ENCODE data around the gene LCN6.
A peak's percentile ranks its signal among the peaks of the same experiment; 100 is the strongest.

Gene LCN6

GRCh38 chr9:136729926-136730325 is 18.4 kb downstream of the LCN6 start:
- Histone ChIP-seq H4K20me1 (ENCODE audit: insufficient read depth, low read length, poor library complexity, severe bottlenecking) (peaks cover 29% of the 10 kb centered on the region), H3F3A (ENCODE audit: low read depth) (no peaks in the 10 kb centered on the region), H3K9me3 (ENCODE audit: insufficient read depth, low read depth, low read length) (no peaks in the 10 kb centered on the region), H3K4me3 (ENCODE audit: low read length, poor library complexity, severe bottlenecking) (no peak overlapping the region), H2AFZ (ENCODE audit: low read length) (no peak overlapping the region), H3K36me3 (ENCODE audit: insufficient read depth, low read length) (peaks cover 12% of the 10 kb centered on the region; the same call in 1 of the 2 replicates), H3K4me2 (ENCODE audit: low read depth, low read length, poor library complexity, severe bottlenecking) (no peak overlapping the region), H3K9me2 (replicated peaks; ENCODE audit: low read depth, low read length) (no peaks in the 10 kb centered on the region), H3K4me1 (ENCODE audit: insufficient read depth, low read length, poor library complexity, severe bottlenecking) (peaks cover 25% of the 10 kb centered on the region), H3K79me2 (ENCODE audit: insufficient read depth, low read length) (peaks cover 37% of the 10 kb centered on the region), H3K9ac (ENCODE audit: low read depth, low read length, poor library complexity, severe bottlenecking) (peak overlapping the region; percentile 95), H3K27me3 (ENCODE audit: insufficient read depth, low read length, poor library complexity, severe bottlenecking) (no peaks in the 10 kb centered on the region)
- TF ChIP-seq CTCF (conservative IDR thresholded peaks at IDR 0.05; ENCODE audit: low read length) = no peak
- TF ChIP-seq EZH2phosphoT487 (IDR thresholded peaks at IDR 0.05; ENCODE audit: borderline replicate concordance) = no peak

- Histone ChIP-seq H3K9ac (ENCODE audit: low read depth, low read length, poor library complexity, severe bottlenecking) (peak overlapping the region; percentile 95), H2AFZ (ENCODE audit: low read length) (no peak overlapping the region), H3K4me2 (ENCODE audit: low read depth, low read length, poor library complexity, severe bottlenecking) (peak overlapping the region; percentile 83), H3K9me2 (replicated peaks; ENCODE audit: low read depth, low read length) (no peaks in the 10 kb centered on the region), H3F3A (ENCODE audit: low read depth) (no peaks in the 10 kb centered on the region), H3K36me3 (ENCODE audit: insufficient read depth, low read length) (peaks cover 20% of the 10 kb centered on the region; the same call in 1 of the 2 replicates), H3K4me3 (ENCODE audit: low read length, poor library complexity, severe bottlenecking) (peak overlapping the region; percentile 85), H4K20me1 (ENCODE audit: insufficient read depth, low read length, poor library complexity, severe bottlenecking) (peaks cover 37% of the 10 kb centered on the region), H3K4me1 (ENCODE audit: insufficient read depth, low read length, poor library complexity, severe bottlenecking) (peaks cover 25% of the 10 kb centered on the region), H3K79me2 (ENCODE audit: insufficient read depth, low read length) (peaks cover 45% of the 10 kb centered on the region), H3K27me3 (ENCODE audit: insufficient read depth, low read length, poor library complexity, severe bottlenecking) (no peaks in the 10 kb centered on the region), H3K9me3 (ENCODE audit: insufficient read depth, low read depth, low read length) (no peaks in the 10 kb centered on the region)
- TF ChIP-seq EZH2phosphoT487 (IDR thresholded peaks at IDR 0.05; ENCODE audit: borderline replicate concordance) (no peak), CTCF (conservative IDR thresholded peaks at IDR 0.05; ENCODE audit: low read length) (no peak)
Measured at GRCh38 chr9:136729144-136729543, 19.2 kb downstream of the LCN6 start.

- peaks cover 25% of the 10 kb centered on the region; the same call in 1 of the 2 replicates for H3K36me3 ChIP-seq (ENCODE audit: insufficient read depth, low read length)
- TF ChIP-seq CTCF (conservative IDR thresholded peaks at IDR 0.05; ENCODE audit: low read length) (no peak), EZH2phosphoT487 (IDR thresholded peaks at IDR 0.05; ENCODE audit: borderline replicate concordance) (no peak)
- H3F3A ChIP-seq (ENCODE audit: low read depth) = no peaks in the 10 kb centered on the region
- peaks cover 50% of the 10 kb centered on the region for H3K79me2 ChIP-seq (ENCODE audit: insufficient read depth, low read length)
- H3K4me1 ChIP-seq (ENCODE audit: insufficient read depth, low read length, poor library complexity, severe bottlenecking) = peaks cover 25% of the 10 kb centered on the region
- H3K4me2 ChIP-seq (ENCODE audit: low read depth, low read length, poor library complexity, severe bottlenecking) = peak overlapping the region; percentile 83
- no peaks in the 10 kb centered on the region for H3K27me3 ChIP-seq (ENCODE audit: insufficient read depth, low read length, poor library complexity, severe bottlenecking)
- H3K9me2 ChIP-seq (replicated peaks; ENCODE audit: low read depth, low read length) = no peaks in the 10 kb centered on the region
- peaks cover 42% of the 10 kb centered on the region for H4K20me1 ChIP-seq (ENCODE audit: insufficient read depth, low read length, poor library complexity, severe bottlenecking)
- H3K9ac ChIP-seq (ENCODE audit: low read depth, low read length, poor library complexity, severe bottlenecking) = peak overlapping the region; percentile 95
- peak overlapping the region; percentile 93 for H2AFZ ChIP-seq (ENCODE audit: low read length)
- peak overlapping the region; percentile 85 for H3K4me3 ChIP-seq (ENCODE audit: low read length, poor library complexity, severe bottlenecking)
- H3K9me3 ChIP-seq (ENCODE audit: insufficient read depth, low read depth, low read length) = no peaks in the 10 kb centered on the region
Measured at GRCh38 chr9:136728548-136729123, 19.7 kb downstream of the LCN6 start.

Data from Loucy (cell line).